Stimulated activated CD4-positive, alpha-beta T cell treated with anti-CD3 and anti-CD28 coated beads, Interleukin-1b, Interleukin-23, amount 100 ng/mL, for 48 hours (primary cell): ENCODE measurements around the gene ID2.
A peak's percentile ranks its signal among the peaks of the same experiment; 100 is the strongest.

Experiments
- DNase-seq: peaks from one replicate; pipeline ENCODE4 v3.0.0-alpha.2; 2020

Gene ID2

GRCh38 chr2:8670580-8670979 is 11.3 kb upstream of the ID2 start:
- DNase-seq: no peak

GRCh38 chr2:8671176-8671575 is 10.7 kb upstream of the ID2 start:
- no peak for DNase-seq

GRCh38 chr2:8671802-8672201 is 10.1 kb upstream of the ID2 start:
- DNase-seq: no peak

DNA sequence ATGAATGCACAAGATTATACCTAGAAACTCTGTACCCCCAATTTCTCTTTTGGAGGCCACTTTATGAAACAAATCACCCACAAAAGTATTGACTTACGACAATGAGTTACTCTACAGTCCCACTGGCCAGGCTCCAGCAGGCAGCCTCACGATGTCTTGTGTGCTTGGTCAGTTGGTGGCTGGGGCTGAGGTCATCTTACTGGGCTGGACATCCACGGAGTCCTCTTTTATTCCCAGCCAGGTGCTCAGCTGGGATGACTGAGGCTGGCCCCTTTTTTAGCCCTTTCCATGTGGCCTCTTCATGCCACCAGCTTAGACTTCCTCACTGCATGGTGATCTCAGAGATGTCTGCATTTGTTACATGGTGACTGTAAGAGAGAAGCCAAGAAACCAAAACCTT is 8.9 kb upstream of the ID2 start:
- DNase-seq: no peak

- DNase-seq: no peak
Observed at GRCh38 chr2:8673381-8673780, 8.5 kb upstream of the ID2 start.

- DNase-seq: no peak
Observed at GRCh38 chr2:8674420-8675009, 7.3 kb upstream of the ID2 start.

GRCh38 chr2:8675543-8675942 is 6.3 kb upstream of the ID2 start:
- DNase-seq: no peak

- no peak for DNase-seq
Observed at GRCh38 chr2:8676191-8676920, 5.5 kb upstream of the ID2 start.

GRCh38 chr2:8676921-8677645 is 4.8 kb upstream of the ID2 start:
- DNase-seq: no peak

DNA sequence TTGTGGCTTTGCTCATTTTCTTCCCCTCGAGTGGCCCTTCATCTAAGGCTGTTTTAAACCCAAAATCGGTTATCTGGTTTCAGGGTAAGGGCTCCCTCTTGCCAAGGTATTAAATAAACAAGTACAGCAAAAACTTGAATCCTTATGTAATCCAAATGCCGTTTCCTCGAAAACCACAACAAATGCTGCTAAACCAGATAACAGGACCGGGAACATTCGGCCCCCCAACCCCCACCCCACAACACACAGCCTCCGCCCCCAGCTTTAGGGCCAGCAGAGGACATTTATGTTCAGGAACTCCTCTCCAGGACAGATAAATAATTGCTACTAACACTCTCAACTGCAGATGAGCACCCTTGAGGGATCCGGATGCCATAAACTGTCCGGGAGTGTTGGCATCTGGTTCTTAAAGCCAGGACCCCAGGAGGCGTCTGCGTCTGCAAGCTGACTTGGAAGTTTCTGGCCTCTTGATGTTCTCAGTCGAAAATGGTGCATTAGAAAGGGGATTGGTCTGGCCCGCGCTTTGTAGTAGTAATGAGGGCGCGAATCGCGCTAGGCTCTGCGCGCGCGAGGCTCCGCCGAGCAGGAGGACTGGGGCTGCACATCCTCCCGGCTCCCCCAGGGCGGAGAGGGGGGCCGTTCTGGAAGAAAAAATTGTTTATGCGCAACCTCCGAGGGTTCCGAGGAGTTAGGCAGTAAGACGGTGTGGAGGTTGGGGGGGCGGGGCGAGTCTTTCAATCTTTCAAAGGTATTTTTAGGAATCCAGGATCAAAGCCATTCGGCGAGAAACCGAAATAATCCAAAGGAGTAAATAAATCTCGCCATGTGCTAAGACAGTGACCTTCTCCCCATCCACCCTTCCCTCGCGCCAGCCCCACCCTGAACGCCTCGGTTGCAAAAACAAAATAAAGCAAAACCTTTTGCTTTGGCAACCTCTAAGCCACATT is 3.9 kb upstream of the ID2 start:
- peak; percentile 32 for DNase-seq

DNA sequence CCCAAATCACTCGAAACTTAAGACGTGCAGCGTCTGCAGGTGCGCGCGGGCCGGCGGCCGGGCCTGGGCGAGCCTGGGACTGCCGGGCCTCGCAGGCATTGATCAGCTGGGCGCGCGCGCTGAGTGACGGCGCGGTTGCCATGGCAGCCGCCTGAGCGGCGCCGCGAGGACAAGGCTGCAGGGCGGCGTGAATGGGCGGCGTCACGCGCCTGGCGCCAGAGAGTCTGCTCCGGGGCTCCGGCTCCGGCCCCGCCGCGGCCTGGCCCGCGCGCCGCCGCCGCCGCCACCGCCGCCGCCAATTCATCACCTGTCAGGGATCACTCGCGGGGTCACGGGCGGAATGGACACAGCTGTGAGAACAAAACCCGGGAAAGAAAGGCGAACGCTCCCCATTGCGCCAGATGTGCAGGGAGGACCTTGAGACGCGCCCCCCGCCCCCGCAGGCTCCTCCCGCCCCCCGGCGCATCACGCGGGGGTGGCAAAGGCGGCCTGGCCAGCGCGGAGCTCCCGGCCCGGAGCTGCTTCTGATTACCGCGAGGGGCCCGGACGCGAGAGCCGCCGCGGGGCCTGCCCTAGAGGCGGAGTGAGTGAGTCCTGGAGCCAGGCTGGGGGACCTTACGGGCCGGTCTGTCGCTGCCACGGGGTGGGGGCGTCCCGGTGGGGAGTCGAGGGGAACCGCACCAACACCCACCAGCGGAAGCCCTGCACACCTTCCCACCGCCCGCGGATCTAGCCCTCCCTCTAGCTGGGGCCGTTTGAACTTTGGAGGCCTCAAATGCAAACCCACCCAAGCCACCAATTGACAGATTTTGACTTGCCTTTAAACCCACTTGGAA is 2.9 kb upstream of the ID2 start:
- peak; percentile 86 for DNase-seq

DNA sequence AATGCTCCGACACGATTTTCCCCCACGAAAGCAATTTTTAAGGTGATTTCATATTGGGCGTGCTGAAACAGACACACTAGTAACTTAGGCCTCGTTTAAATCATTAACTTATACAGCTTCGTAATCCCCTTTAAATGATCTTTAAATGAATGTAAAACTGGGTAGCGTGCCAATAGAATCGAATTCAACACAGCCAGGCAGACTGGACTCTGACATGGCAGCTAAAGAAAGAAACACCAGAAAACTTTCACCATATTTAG is 2.4 kb upstream of the ID2 start:
- DNase-seq: no peak

DNA sequence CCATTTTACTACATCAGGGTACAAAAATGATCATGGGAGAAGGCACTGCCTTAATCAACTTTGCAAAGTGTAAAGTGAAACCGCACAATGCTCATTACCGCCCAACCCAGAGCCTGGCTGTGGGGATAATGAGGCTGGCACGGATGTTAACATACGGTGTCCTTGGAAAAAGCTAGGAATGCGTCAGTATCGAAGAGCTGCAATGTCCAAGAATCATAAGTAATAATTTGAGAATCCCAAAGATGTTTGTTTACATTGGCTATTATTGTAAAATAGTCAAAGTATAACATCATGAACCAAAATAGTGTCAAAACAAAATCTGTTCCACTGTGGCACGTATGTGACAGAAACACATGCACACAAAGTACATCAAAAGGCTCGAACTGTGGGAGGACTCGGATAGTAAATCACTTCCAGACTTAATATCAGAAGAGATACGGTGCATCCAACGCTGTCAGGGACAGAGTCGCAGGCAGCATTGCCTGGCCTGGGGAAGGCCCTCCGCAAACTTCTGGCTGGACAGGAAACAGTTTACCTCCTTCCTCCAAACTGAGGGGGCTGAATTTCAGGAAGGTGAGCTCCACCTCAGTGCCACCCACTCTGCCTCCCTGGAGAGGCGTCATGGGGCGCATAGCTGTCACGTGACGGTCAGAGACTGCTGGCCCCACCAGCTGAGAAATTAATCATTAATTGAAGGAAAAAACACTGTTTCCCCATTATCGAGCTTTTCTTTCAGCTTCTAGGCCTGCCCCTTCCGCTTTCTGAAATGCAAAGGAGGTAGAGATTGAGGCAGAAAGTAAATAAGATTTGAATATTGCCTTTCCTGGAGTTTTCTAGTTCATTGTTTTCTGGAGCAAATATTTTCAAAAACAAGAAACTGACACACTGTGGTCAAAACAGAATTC is 1.8 kb upstream of the ID2 start:
- no peak for DNase-seq

- DNase-seq: peak; percentile 93
Observed at GRCh38 chr2:8680822-8681760, 765 bp upstream of the ID2 start.

- DNase-seq: peak; percentile 42
Observed at GRCh38 chr2:8682719-8683667, 1.1 kb downstream of the ID2 start.

- peak; percentile 61 for DNase-seq
Observed at GRCh38 chr2:8684540-8684877, 2.7 kb downstream of the ID2 start.

DNA sequence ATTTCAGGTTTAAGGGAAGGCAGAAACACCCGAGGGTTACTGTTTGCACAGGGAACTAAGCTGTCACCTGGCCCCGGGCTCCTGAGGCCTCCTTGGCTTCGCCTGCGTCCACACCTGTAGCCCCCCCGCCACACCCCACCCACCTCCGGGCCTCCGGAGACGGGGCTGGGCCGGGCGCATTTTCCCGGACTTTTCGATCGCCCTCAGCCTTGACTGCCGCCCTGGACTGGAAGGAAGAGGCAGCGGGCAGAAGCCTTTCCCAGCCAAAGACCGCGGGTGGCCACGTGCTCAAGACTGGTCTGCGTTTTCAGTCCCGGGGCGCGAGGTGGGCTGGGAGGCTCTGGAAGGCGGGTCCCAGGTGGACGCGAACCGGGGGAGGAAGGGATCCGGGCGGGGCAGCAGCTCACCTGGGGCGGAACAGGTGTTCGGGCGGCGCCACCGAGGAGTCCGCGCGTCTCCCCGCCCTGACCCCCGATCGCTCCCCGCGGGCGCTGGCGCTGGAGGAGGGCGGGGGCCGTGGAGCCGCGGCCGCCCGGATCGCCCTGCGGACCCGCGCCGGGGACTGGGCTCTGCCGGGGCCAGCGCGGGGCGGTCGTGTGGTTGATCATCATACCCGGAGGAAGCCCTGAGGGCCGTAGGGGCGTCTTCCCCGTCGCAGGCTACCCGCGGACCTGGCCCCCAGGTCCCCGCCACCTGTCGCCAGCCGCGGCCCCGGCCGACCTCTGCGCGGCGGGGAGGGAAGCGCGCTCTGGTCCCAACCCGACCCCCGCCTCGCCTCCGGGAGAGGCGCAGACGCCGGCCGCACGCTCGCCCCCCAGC is 3.2 kb downstream of the ID2 start:
- DNase-seq: peak; percentile 71

GRCh38 chr2:8685697-8686358 is 4.0 kb downstream of the ID2 start:
- peak; percentile 78 for DNase-seq
